Stimulated activated CD8-positive, alpha-beta memory T cell treated with anti-CD3 and anti-CD28 coated beads, Interleukin-4, amount 100 ng/mL, for 4 hours (primary cell): ENCODE data around the gene ULK3.
A peak's percentile ranks its signal among the peaks of the same experiment; 100 is the strongest.
"Not testable (repeated sequence)": the region's sequence is repeated elsewhere in the genome, so short reads cannot be mapped to it uniquely, and the experiment has no call there.

Experiments used
- DNase-seq, 2 donors: peaks; one replicate each; pipeline ENCODE4 v3.0.0-alpha.2; 2020; ENCODE audit warnings: low read depth in 2 of 2, low spot score in 1 of 2

ULK3 gene

GRCh38 chr15:74842581-74843444 is at the start of gene ULK3:
Gene ULK3, minus strand, starts transcription at chr15:74843156. Its CDS starts 51 bp downstream, at chr15:74843105.
- DNase-seq: peak; percentile 70 to 80

- no peak for DNase-seq
Observed at GRCh38 chr15:74892313-74892712, 49.4 kb upstream of the ULK3 start.

GRCh38 chr15:74891469-74891868 is 48.5 kb upstream of the ULK3 start:
- DNase-seq: no peak

- no peak for DNase-seq
Observed at GRCh38 chr15:74890665-74890960, 47.7 kb upstream of the ULK3 start.

GRCh38 chr15:74889883-74890664 is 47.1 kb upstream of the ULK3 start, which contains the start of gene MPI:
Gene MPI, plus strand, starts transcription at chr15:74890042. Its CDS starts 32 bp downstream, at chr15:74890074.
- DNase-seq: peak; percentile 59 to 67

GRCh38 chr15:74889390-74889882 is 46.5 kb upstream of the ULK3 start:
- DNase-seq: no peak

- no peak for DNase-seq
Observed at GRCh38 chr15:74888716-74889115, 45.8 kb upstream of the ULK3 start.

GRCh38 chr15:74887537-74888193 is 44.7 kb upstream of the ULK3 start:
- DNase-seq: not testable (repeated sequence)

- DNase-seq: no peak
Observed at GRCh38 chr15:74885461-74885860, 42.5 kb upstream of the ULK3 start.

GRCh38 chr15:74884428-74885223 is 41.7 kb upstream of the ULK3 start:
- DNase-seq: no peak

- DNase-seq: no peak
Observed at GRCh38 chr15:74882528-74882927, 39.6 kb upstream of the ULK3 start.

GRCh38 chr15:74878273-74878672 is 35.3 kb upstream of the ULK3 start:
- no peak for DNase-seq

- DNase-seq: no peak
Observed at GRCh38 chr15:74873756-74874424, 30.9 kb upstream of the ULK3 start.

GRCh38 chr15:74873036-74873755 is 30.2 kb upstream of the ULK3 start, which contains the start of gene SCAMP2:
Gene SCAMP2, minus strand, starts transcription at chr15:74873365. Its CDS starts 110 bp downstream, at chr15:74873255.
- DNase-seq: peak; percentile 70 to 84

- DNase-seq: no peak
Observed at GRCh38 chr15:74872702-74873035, 29.7 kb upstream of the ULK3 start.

GRCh38 chr15:74870436-74871215 is 27.7 kb upstream of the ULK3 start:
- no peak for DNase-seq

GRCh38 chr15:74869726-74870407 is 26.9 kb upstream of the ULK3 start:
- no peak for DNase-seq

GRCh38 chr15:74869372-74869725 is 26.4 kb upstream of the ULK3 start:
- DNase-seq: no peak
